Stimulated activated CD4-positive, alpha-beta T cell treated with anti-CD3 and anti-CD28 coated beads, Interleukin-12 subunit alpha, Interleukin-12 subunit beta, amount 100 ng/mL, for 24 hours (primary cell): Measurements from ENCODE around the gene IL1RL1.
A peak's percentile ranks its signal among the peaks of the same experiment; 100 is the strongest.

Source experiments
- DNase-seq, 2 experiments: peaks; one replicate each; pipeline ENCODE4 v3.0.0-alpha.2; 2020; ENCODE audit warnings: low read depth in 2 of 2

Gene IL1RL1

DNA sequence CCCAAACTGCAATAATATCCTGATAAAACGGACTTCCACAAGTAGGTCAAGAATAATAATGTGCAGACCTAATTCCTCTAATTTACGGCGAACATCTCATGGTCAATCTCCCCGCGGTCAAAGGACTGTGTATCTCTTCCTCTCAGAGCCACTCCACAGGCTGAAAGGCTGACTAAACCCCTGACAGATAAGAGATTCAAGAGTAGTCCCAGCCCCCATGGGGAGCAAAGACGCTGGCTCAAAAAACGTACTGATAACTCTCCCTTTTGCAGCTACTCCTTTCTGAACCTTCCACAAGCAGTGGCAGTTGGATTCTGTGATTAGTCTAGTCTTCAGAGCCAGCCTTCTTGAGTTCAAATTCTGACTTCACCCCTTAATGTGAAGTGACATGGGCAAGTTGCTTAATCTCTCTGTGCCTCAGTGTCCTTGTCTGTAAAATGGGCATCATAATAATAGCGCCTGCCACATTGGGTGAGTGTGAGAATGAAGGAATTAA, 24.6 kb downstream of the IL1RL1 start:
- DNase-seq = no peak

DNA sequence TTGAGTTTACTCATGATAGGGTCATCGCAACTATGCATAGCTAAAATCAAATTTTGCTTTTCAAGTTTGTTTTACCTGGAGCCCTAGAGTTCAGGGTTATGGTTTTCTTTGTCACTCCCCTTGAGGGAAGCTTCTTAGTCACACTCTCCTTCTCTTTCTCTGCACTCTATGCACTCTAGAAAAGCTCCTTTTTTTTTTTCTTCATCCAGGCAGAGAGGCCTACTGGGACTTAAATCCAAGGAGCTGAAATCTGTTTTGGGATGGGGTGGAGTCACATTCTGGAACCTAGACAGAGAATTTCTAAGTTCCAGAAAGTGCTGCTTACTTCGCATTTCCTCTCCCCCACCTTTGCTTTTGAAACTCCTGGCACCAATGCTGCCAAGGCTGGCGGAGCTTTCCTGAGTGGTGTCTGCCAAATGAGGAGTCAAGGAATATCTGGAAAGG, 25.2 kb downstream of the IL1RL1 start:
- no peak for DNase-seq

GRCh38 chr2:102337012-102337411, 25.6 kb downstream of the IL1RL1 start:
- DNase-seq = no peak

DNA sequence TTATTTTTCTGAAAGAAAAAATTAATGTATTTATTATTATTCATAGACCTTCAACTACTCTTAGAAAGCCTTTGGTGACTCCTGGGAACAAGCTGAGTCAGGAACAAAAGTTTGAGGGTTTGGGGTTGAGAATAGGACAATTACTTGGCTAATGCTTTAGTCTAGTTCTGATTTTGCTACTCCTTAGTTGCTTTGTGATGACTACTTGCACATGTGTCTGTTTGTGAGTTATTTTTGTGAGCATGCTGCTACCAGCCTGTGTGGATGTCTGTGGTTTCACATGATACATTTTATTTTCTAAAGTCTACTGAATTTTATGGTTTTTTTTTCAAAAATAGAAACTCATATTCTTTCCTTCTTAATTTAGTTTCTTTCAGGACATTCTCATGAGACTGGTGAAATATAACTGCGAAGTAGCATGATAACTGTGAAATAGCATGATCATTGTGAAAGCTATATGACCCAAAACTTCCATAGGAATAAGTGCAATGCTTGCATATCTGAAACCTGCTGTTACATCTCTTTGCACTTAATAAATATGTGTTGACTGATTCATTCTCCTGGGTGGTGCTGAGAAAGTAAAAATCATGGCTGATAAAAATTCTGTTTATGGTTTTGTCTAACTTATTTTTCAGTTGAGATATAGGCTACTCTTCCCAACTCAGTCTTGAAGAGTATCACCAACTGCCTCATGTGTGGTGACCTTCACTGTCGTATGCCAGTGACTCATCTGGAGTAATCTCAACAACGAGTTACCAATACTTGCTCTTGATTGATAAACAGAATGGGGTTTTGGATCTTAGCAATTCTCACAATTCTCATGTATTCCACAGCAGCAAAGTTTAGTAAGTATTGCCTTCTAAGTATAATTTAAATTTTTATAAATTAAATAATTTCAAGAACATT, 26.4 kb downstream of the IL1RL1 start:
- DNase-seq = no peak

DNA sequence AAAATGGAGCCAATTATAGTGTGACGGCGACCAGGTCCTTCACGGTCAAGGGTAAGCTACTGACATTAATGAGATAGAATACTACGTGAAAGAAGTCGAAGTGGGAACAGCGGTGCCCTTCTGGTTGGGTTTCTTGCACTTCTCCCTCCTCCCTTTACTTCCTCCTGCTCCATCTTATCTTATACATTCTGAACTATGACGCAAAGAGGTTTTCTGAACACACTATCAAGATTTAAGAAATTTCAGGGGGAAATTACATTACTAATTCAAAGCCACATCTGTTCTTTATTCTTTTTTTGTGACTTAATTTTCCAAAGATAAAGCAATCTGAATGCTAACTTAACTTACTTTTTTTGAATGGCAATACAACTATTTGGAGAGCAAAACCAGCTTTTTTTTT, 29.4 kb downstream of the IL1RL1 start:
- no peak for DNase-seq

DNA sequence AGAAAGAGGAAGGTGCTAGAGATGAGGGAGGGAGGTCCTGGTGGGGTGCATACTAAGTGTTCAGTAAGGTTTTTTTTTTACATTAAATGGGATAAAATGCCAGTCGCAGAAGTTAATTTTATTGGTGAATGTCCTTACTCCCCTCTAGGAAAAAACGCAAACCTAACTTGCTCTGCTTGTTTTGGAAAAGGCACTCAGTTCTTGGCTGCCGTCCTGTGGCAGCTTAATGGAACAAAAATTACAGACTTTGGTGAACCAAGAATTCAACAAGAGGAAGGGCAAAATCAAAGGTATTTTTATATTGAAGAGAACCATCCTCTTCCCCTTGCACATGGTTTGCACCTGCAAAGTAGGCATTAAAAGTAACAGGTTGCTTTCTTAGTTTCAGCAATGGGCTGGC, 31.5 kb downstream of the IL1RL1 start:
- no peak for DNase-seq

GRCh38 chr2:102344397-102344796, 33.0 kb downstream of the IL1RL1 start:
- no peak for DNase-seq

DNA sequence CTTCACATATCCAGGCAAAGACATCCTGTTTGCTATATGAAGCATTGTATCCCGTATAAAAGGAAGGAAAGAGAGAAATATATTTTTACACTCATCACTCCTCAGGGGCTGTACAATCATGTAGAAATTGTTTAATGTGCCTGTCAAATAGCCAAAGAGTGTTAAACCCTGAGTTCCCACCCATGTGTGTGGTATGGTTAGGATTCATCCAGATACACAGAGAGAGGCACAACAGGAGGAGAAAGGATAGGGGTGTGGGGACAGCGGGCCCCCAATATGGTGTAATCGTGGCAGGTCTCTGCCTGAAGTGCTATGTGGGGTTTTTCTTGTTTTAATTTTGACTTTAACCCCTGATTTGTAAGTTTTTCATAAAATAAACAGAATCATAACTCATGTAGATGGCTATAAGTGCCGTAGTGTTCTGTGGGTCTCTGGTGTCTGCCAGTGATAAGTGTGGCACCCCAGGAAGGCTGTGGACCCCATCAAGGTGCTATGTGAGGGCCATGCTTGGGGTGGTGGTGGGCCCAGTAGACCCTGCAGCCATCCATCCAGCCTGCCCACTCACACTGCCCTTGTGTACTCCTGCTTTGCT, 34.1 kb downstream of the IL1RL1 start:
- DNase-seq = no peak

- DNase-seq = no peak
These were observed 35.2 kb downstream of the IL1RL1 start for GRCh38 chr2:102346381-102347130.

- DNase-seq = no peak
These were observed 38.9 kb downstream of the IL1RL1 start for GRCh38 chr2:102350137-102350793.

- DNase-seq = peak; percentile 50 to 65
These were observed 44.4 kb downstream of the IL1RL1 start, which contains the start of gene IL18R1 for GRCh38 chr2:102355526-102356380. Gene IL18R1, plus strand, starts transcription at chr2:102355796. Its CDS starts 6,865 bp downstream, at chr2:102362661.

DNA sequence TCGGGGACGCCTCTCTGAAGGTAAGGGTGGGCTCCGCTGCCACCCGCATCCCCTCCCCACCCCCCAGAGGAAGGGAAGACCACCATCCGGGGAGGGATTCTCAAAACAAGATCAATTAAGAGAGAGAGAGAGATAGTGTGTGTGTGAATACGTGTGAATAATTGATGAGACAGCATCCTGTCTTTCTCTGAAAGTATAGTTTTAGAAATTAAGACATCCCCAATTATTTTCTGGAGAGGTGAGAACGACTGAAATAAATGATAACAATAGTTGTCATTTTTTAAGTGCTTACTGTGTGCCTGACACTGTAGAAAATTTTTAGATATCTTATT, 45.0 kb downstream of the IL1RL1 start:
- DNase-seq = no peak

- no peak for DNase-seq
These were observed 45.4 kb downstream of the IL1RL1 start for GRCh38 chr2:102356741-102357140.

GRCh38 chr2:102357937-102358336, 46.6 kb downstream of the IL1RL1 start:
- no peak for DNase-seq

DNA sequence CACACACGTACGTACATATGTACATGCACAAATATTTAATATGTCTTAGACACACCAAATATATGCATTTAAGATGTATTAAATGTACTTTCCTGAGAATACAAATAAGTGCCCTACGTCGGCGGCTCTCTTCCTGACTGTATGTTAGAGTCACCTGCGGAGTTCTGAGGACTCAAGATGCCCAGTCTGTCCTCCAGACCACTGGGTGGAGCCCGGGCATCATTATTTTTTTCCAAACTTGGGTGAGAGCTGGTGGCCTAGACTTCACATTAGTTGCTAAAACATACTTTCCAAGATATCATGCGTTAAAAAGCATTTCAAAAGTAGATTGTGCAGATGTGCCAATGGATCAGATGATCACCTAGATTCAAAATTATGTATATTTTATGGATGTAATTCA, 47.1 kb downstream of the IL1RL1 start:
- DNase-seq = no peak

- no peak for DNase-seq
These were observed 48.2 kb downstream of the IL1RL1 start for GRCh38 chr2:102359527-102359926.

DNA sequence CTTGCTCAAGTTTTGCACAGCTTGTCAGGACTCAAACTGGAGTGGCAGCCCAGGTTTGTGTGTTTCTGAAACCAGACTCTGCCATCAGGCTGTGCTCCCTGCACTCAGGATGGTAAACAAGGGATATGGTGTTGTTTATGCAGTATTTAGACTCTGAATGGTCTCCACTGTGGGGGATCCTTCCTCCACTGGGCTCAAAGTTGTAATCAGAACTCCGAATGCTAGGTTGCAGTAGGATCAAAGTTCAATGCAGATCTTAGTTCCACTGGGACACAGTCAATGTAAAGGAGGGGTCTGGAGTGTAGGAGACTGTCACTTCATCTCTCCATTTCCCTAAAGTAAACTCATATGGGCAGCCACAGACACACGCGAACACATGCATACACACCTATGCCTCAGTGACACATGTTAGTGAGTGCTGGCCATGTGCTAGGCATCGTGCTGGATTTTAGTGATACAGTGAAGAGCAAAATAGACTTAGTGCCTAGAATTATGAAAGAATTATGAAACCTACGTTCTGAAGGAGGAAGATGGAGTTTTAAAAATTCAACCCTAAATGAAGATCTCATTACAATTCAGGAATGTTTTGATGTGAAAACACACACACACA, 50.4 kb downstream of the IL1RL1 start:
- DNase-seq = no peak

- DNase-seq = no peak
These were observed 54.4 kb downstream of the IL1RL1 start for GRCh38 chr2:102365763-102366162.

- no peak for DNase-seq
These were observed 55.2 kb downstream of the IL1RL1 start for GRCh38 chr2:102366406-102367112.
